Activated T-cell treated with anti-CD3 and anti-CD28 coated beads, Interleukin-2, amount 50 U/mL, for 1 hour (primary cell): Measurements from ENCODE around the gene SOX15.
A peak's percentile ranks its signal among the peaks of the same experiment; 100 is the strongest.

Experiments
- DNase-seq: peaks from one replicate; pipeline ENCODE4 v3.0.0-alpha.2; 2020

The SOX15 gene

GRCh38 chr17:7556627-7557026 is 33.3 kb downstream of the SOX15 start:
- no peak for DNase-seq

GRCh38 chr17:7555320-7555948 is 34.5 kb downstream of the SOX15 start:
- no peak for DNase-seq

GRCh38 chr17:7553356-7553755 is 36.5 kb downstream of the SOX15 start:
- DNase-seq, result no peak

- DNase-seq, result peak; percentile 28
These were observed 37.3 kb downstream of the SOX15 start for GRCh38 chr17:7552621-7553051.

GRCh38 chr17:7551396-7551795 is 38.5 kb downstream of the SOX15 start:
- no peak for DNase-seq

GRCh38 chr17:7550344-7550743 is 39.5 kb downstream of the SOX15 start:
- DNase-seq, result no peak

GRCh38 chr17:7549401-7550055 is 40.4 kb downstream of the SOX15 start:
- no peak for DNase-seq

- DNase-seq, result peak; percentile 54
These were observed 41.1 kb downstream of the SOX15 start, which contains the start of gene TNFSF12 for GRCh38 chr17:7548585-7549400. Gene TNFSF12 (plus strand): TSS chr17:7549058. CDS start chr17:7549154, 96 bp downstream.

GRCh38 chr17:7544911-7545310 is 45.0 kb downstream of the SOX15 start:
- no peak for DNase-seq

- DNase-seq, result no peak
These were observed 48.7 kb downstream of the SOX15 start for GRCh38 chr17:7541074-7541621.

GRCh38 chr17:7538891-7539545 is 50.9 kb downstream of the SOX15 start:
- no peak for DNase-seq
